ENCODE results near the gene RYR3. TPM values are rescaled to one million over a fixed set of nuclear protein-coding genes. Genes with fewer than 3 reads are reported as not detected.

The RYR3 gene
- total RNA-seq, 2 experiments from 2014 or later = not detected

- Mint-ChIP-seq H3K4me3 (no peak overlapping the region), H3K27ac (no peak overlapping the region), H3K27me3 (ENCODE audit: low read depth) (no peaks in the 10 kb centered on the region), H3K9me3 (no peaks in the 10 kb centered on the region), H3K36me3 (ENCODE audit: low read depth) (no peaks in the 10 kb centered on the region), H3K4me1 (ENCODE audit: low read depth) (no peaks in the 10 kb centered on the region)
- DNase-seq = no peak
- CTCF ChIA-PET = interaction anchor here (0.6 to 1.0 kb wide), 4 partner anchors 9 to 76 kb away, joined by 3 to 5 read pairs (median 4); no protein-coding TSS in a partner anchor
- intact Hi-C loops (cut with micrococcal nuclease) = no loop called here
Measured at GRCh38 chr15:33724321-33725036, 413.7 kb downstream of the RYR3 start.

- CTCF ChIA-PET = interaction anchor here (0.8 to 1.2 kb wide), 4 partner anchors 8 to 265 kb away, joined by 3 to 4 read pairs (median 4); no protein-coding TSS in a partner anchor
- H3K9me3 Mint-ChIP-seq = no peaks in the 10 kb centered on the region
- no peak overlapping the region for H3K4me3 Mint-ChIP-seq
- no peaks in the 10 kb centered on the region for H3K27me3 Mint-ChIP-seq (ENCODE audit: low read depth)
- no peaks in the 10 kb centered on the region for H3K36me3 Mint-ChIP-seq (ENCODE audit: low read depth)
- DNase-seq = no peak
- H3K4me1 Mint-ChIP-seq (ENCODE audit: low read depth) = no peaks in the 10 kb centered on the region
- intact Hi-C loops (cut with micrococcal nuclease) = loop anchor here (10.0 kb wide), 2 partner anchors 485 to 645 kb away; partner anchors contain the start of gene KATNBL1
- H3K27ac Mint-ChIP-seq = no peak overlapping the region
Measured at GRCh38 chr15:33729653-33730052, 418.9 kb downstream of the RYR3 start.

GRCh38 chr15:33730815-33731214, 420.0 kb downstream of the RYR3 start:
- Mint-ChIP-seq H3K4me3 (no peak overlapping the region), H3K27ac (no peak overlapping the region), H3K4me1 (ENCODE audit: low read depth) (no peaks in the 10 kb centered on the region), H3K36me3 (ENCODE audit: low read depth) (no peaks in the 10 kb centered on the region), H3K27me3 (ENCODE audit: low read depth) (no peaks in the 10 kb centered on the region), H3K9me3 (no peaks in the 10 kb centered on the region)
- CTCF ChIA-PET = interaction anchor here (0.7 to 1.2 kb wide), 2 partner anchors 10 to 397 kb away, joined by 3 to 4 read pairs; no protein-coding TSS in a partner anchor
- intact Hi-C loops (cut with micrococcal nuclease) = loop anchor here (10.0 kb wide), 2 partner anchors 484 to 646 kb away; partner anchors contain the start of gene KATNBL1
- DNase-seq = no peak

GRCh38 chr15:33735143-33735542, 424.4 kb downstream of the RYR3 start:
- intact Hi-C loops (cut with micrococcal nuclease) = loop anchor here (5.0 to 10.0 kb wide), 3 partner anchors 302 to 650 kb away; partner anchors contain the start of genes AVEN and KATNBL1
- Mint-ChIP-seq H3K27ac (no peak overlapping the region), H3K9me3 (no peaks in the 10 kb centered on the region), H3K4me1 (ENCODE audit: low read depth) (no peaks in the 10 kb centered on the region), H3K4me3 (no peak overlapping the region), H3K36me3 (ENCODE audit: low read depth) (no peaks in the 10 kb centered on the region), H3K27me3 (ENCODE audit: low read depth) (peaks cover 5% of the 10 kb centered on the region)
- DNase-seq = no peak
- CTCF ChIA-PET = interaction anchor here (0.8 to 1.3 kb wide), 4 partner anchors 19 to 649 kb away, joined by 3 to 6 read pairs (median 4); no protein-coding TSS in a partner anchor

GRCh38 chr15:33735637-33736247, 425.0 kb downstream of the RYR3 start:
- Mint-ChIP-seq H3K9me3 (no peaks in the 10 kb centered on the region), H3K4me3 (no peak overlapping the region), H3K27ac (no peak overlapping the region), H3K27me3 (ENCODE audit: low read depth) (peaks cover 5% of the 10 kb centered on the region), H3K4me1 (ENCODE audit: low read depth) (no peaks in the 10 kb centered on the region), H3K36me3 (ENCODE audit: low read depth) (no peaks in the 10 kb centered on the region)
- CTCF ChIA-PET = interaction anchor here (0.7 to 1.7 kb wide), 5 partner anchors 22 to 650 kb away, joined by 3 to 6 read pairs (median 4); no protein-coding TSS in a partner anchor
- intact Hi-C loops (cut with micrococcal nuclease) = loop anchor here (2.0 to 10.0 kb wide), 4 partner anchors 229 to 651 kb away; partner anchors contain the start of genes AVEN and KATNBL1
- peak; percentile 39 for DNase-seq

- DNase-seq = peak; percentile 56
- H3K27me3 Mint-ChIP-seq (ENCODE audit: low read depth) = peaks cover 5% of the 10 kb centered on the region
- no peaks in the 10 kb centered on the region for H3K4me1 Mint-ChIP-seq (ENCODE audit: low read depth)
- CTCF ChIA-PET = interaction anchor here (0.7 to 3.0 kb wide), 14 partner anchors 8 to 780 kb away, joined by 3 to 13 read pairs (median 4); no protein-coding TSS in a partner anchor
- H3K4me3 Mint-ChIP-seq = no peak overlapping the region
- no peaks in the 10 kb centered on the region for H3K9me3 Mint-ChIP-seq
- no peak overlapping the region for H3K27ac Mint-ChIP-seq
- no peaks in the 10 kb centered on the region for H3K36me3 Mint-ChIP-seq (ENCODE audit: low read depth)
- intact Hi-C loops (cut with micrococcal nuclease) = loop anchor here (1.0 to 10.0 kb wide), 5 partner anchors 227 to 653 kb away; partner anchors contain the start of genes AVEN and KATNBL1
Measured at GRCh38 chr15:33737687-33738601, 427.2 kb downstream of the RYR3 start.

- Mint-ChIP-seq H3K9me3 (no peaks in the 10 kb centered on the region), H3K4me3 (no peak overlapping the region), H3K4me1 (ENCODE audit: low read depth) (no peaks in the 10 kb centered on the region), H3K27me3 (ENCODE audit: low read depth) (peaks cover 5% of the 10 kb centered on the region), H3K27ac (no peak overlapping the region), H3K36me3 (ENCODE audit: low read depth) (no peaks in the 10 kb centered on the region)
- no peak for DNase-seq
- intact Hi-C loops (cut with micrococcal nuclease) = loop anchor here (5.0 to 10.0 kb wide), 3 partner anchors 298 to 654 kb away; partner anchors contain the start of genes AVEN and KATNBL1
- CTCF ChIA-PET = interaction anchor here (0.6 to 3.0 kb wide), 10 partner anchors 9 to 461 kb away, joined by 3 to 13 read pairs (median 3); no protein-coding TSS in a partner anchor
Measured at GRCh38 chr15:33738941-33739664, 428.3 kb downstream of the RYR3 start.

GRCh38 chr15:33742306-33742705, 431.5 kb downstream of the RYR3 start:
- DNase-seq = no peak
- intact Hi-C loops (cut with micrococcal nuclease) = no loop called here
- peaks cover 5% of the 10 kb centered on the region for H3K27me3 Mint-ChIP-seq (ENCODE audit: low read depth)
- H3K4me1 Mint-ChIP-seq (ENCODE audit: low read depth) = no peaks in the 10 kb centered on the region
- H3K9me3 Mint-ChIP-seq = no peaks in the 10 kb centered on the region
- CTCF ChIA-PET = no interaction called here
- no peak overlapping the region for H3K27ac Mint-ChIP-seq
- no peaks in the 10 kb centered on the region for H3K36me3 Mint-ChIP-seq (ENCODE audit: low read depth)
- no peak overlapping the region for H3K4me3 Mint-ChIP-seq

GRCh38 chr15:33742800-33743199, 432.0 kb downstream of the RYR3 start:
- H3K27me3 Mint-ChIP-seq (ENCODE audit: low read depth) = peaks cover 3% of the 10 kb centered on the region
- no peak overlapping the region for H3K4me3 Mint-ChIP-seq
- CTCF ChIA-PET = no interaction called here
- H3K27ac Mint-ChIP-seq = no peak overlapping the region
- H3K9me3 Mint-ChIP-seq = no peaks in the 10 kb centered on the region
- DNase-seq = no peak
- H3K4me1 Mint-ChIP-seq (ENCODE audit: low read depth) = no peaks in the 10 kb centered on the region
- no peaks in the 10 kb centered on the region for H3K36me3 Mint-ChIP-seq (ENCODE audit: low read depth)
- intact Hi-C loops (cut with micrococcal nuclease) = no loop called here

GRCh38 chr15:33746203-33746602, 435.4 kb downstream of the RYR3 start:
- DNase-seq = no peak
- intact Hi-C loops (cut with micrococcal nuclease) = no loop called here
- no peaks in the 10 kb centered on the region for H3K9me3 Mint-ChIP-seq
- H3K27me3 Mint-ChIP-seq (ENCODE audit: low read depth) = no peaks in the 10 kb centered on the region
- no peak overlapping the region for H3K27ac Mint-ChIP-seq
- CTCF ChIA-PET = no interaction called here
- H3K36me3 Mint-ChIP-seq (ENCODE audit: low read depth) = no peaks in the 10 kb centered on the region
- no peaks in the 10 kb centered on the region for H3K4me1 Mint-ChIP-seq (ENCODE audit: low read depth)
- H3K4me3 Mint-ChIP-seq = no peak overlapping the region

- H3K27me3 Mint-ChIP-seq (ENCODE audit: low read depth) = peaks cover 8% of the 10 kb centered on the region
- H3K36me3 Mint-ChIP-seq (ENCODE audit: low read depth) = no peaks in the 10 kb centered on the region
- no peak overlapping the region for H3K4me3 Mint-ChIP-seq
- no peak overlapping the region for H3K27ac Mint-ChIP-seq
- peaks cover 7% of the 10 kb centered on the region for H3K9me3 Mint-ChIP-seq
- intact Hi-C loops (cut with micrococcal nuclease) = loop anchor here (10.0 kb wide), 1 partner anchor 1192 kb away; no protein-coding TSS in a partner anchor
- DNase-seq = no peak
- CTCF ChIA-PET = no interaction called here
- H3K4me1 Mint-ChIP-seq (ENCODE audit: low read depth) = no peaks in the 10 kb centered on the region
Measured at GRCh38 chr15:33753012-33753411, 442.2 kb downstream of the RYR3 start.
